ENCODE measurements around the gene EIF3K.

DNA sequence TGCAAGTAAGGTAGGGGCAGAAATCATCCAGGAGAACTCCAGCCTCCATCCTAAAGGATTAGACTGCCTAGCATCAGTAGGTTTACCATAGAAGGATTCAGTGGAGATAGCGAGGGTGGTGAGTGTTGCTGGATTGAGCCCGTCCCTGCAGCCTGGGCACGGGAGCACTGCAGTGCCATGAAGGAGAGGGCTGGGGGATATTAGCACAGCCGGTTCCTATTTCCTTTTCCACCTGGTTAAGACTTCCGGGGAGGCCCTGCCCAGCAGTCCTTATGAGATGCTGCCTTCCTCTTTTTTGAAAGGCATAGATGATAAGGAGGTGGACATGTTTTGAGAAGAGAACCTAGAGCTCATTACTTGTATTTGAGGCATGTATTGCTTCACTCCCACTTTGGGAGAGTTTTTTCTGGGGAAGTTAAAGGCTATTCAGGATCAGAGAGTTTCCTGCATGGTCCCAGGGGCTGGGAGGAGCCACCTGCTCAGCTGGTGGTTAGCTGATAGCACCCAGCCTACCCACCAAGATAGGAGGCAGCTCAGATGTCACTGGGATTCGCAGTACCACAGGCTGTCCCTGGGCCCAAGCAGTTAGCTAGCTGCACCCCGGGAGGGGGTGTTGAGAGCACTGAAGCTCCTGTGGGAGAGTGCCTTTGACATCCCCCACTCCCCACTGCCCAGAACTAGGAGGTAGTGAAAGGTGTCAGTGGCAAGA is 45.7 kb downstream of the EIF3K start:
- TF ChIP-seq, protein P1, sequence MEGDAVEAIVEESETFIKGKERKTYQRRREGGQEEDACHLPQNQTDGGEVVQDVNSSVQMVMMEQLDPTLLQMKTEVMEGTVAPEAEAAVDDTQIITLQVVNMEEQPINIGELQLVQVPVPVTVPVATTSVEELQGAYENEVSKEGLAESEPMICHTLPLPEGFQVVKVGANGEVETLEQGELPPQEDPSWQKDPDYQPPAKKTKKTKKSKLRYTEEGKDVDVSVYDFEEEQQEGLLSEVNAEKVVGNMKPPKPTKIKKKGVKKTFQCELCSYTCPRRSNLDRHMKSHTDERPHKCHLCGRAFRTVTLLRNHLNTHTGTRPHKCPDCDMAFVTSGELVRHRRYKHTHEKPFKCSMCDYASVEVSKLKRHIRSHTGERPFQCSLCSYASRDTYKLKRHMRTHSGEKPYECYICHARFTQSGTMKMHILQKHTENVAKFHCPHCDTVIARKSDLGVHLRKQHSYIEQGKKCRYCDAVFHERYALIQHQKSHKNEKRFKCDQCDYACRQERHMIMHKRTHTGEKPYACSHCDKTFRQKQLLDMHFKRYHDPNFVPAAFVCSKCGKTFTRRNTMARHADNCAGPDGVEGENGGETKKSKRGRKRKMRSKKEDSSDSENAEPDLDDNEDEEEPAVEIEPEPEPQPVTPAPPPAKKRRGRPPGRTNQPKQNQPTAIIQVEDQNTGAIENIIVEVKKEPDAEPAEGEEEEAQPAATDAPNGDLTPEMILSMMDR (IDR thresholded peaks at IDR 0.05): no peak
- TF ChIP-seq POLR2A (IDR thresholded peaks at IDR 0.05): no peak
